ENCODE data around the gene ERC2.

The ERC2 gene

GRCh38 chr3:55523471-55523870 lies 944.8 kb downstream of the ERC2 start (continued):
- TF ChIP-seq, protein P1, sequence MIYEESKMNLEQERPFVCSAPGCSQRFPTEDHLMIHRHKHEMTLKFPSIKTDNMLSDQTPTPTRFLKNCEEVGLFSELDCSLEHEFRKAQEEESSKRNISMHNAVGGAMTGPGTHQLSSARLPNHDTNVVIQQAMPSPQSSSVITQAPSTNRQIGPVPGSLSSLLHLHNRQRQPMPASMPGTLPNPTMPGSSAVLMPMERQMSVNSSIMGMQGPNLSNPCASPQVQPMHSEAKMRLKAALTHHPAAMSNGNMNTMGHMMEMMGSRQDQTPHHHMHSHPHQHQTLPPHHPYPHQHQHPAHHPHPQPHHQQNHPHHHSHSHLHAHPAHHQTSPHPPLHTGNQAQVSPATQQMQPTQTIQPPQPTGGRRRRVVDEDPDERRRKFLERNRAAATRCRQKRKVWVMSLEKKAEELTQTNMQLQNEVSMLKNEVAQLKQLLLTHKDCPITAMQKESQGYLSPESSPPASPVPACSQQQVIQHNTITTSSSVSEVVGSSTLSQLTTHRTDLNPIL (CRISPR knock-in tag; IDR thresholded peaks at IDR 0.05; ENCODE audit: low read depth), result no peak

DNA sequence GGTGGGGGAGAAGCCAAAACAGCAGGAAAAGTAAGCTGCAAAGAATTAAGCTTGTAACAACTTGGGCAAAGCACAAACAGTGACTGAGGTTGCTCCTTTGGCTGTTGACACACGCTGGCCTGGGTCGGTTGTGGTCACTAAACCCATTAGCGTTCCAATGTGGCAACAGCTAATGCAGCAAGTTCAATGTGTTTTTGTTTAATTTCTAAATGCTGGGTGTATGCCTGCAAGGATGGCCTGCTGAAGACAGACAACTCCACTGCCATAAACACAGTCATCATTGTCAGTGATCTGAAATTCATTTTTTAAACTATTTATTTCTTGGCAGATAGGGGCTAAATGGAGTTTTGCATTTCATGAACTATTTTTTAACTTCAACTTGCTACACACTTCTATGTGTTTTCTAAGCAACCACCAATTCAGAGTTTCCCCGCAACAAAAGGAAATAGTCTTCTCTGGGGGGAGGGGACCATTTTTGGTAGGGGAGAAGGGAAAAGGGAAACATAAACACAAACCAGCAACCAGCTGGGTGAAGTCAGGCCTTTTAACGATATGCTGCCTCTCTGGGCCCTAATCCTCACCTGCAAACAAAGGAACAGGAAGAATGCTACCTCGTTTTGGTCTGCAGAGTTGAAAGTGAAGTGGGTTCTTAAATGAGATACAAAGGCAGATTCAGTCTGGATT lies 946.4 kb downstream of the ERC2 start:
- TF ChIP-seq TOX (CRISPR knock-in tag; IDR thresholded peaks at IDR 0.05; ENCODE audit: borderline replicate concordance) (no peak), ISL1 (CRISPR knock-in tag; IDR thresholded peaks at IDR 0.05) (no peak)
- ATAC-seq, result no peak

- no peak for TF ChIP-seq PATZ1 (CRISPR knock-in tag; IDR thresholded peaks at IDR 0.05; ENCODE audit: borderline replicate concordance)
- no peak for ATAC-seq
These were observed 947.1 kb downstream of the ERC2 start for GRCh38 chr3:55521064-55521737.

DNA sequence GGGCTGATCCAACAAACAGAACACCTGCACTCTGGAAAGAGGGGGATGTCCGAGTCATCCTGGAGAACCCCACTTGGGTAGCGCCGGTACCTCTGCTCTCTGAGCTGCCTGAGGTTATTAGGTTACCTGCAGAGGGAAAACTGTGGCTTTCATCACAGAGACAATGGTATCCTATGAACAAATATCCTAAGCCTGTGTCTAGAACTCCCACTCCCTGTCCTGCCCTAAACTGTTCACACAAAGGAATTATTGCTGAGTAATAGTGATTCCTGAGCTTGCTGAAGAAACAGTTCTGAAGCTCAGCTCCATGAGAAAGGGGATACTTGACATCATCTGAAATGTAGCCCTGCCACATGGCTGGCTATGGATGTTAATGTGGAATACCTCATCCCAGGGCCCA lies 949.2 kb downstream of the ERC2 start:
- TF ChIP-seq TOX (CRISPR knock-in tag; IDR thresholded peaks at IDR 0.05; ENCODE audit: borderline replicate concordance), result no peak
- no peak for TF ChIP-seq ARNTL (CRISPR knock-in tag; IDR thresholded peaks at IDR 0.05; ENCODE audit: borderline replicate concordance, low read depth)
- TF ChIP-seq, protein P2, sequence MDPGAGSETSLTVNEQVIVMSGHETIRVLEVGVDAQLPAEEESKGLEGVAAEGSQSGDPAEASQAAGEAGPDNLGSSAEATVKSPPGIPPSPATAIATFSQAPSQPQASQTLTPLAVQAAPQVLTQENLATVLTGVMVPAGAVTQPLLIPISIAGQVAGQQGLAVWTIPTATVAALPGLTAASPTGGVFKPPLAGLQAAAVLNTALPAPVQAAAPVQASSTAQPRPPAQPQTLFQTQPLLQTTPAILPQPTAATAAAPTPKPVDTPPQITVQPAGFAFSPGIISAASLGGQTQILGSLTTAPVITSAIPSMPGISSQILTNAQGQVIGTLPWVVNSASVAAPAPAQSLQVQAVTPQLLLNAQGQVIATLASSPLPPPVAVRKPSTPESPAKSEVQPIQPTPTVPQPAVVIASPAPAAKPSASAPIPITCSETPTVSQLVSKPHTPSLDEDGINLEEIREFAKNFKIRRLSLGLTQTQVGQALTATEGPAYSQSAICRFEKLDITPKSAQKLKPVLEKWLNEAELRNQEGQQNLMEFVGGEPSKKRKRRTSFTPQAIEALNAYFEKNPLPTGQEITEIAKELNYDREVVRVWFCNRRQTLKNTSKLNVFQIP (CRISPR knock-in tag; IDR thresholded peaks at IDR 0.05; ENCODE audit: borderline replicate concordance, low read depth), result no peak
- no peak for TF ChIP-seq OSR1 (CRISPR knock-in tag; IDR thresholded peaks at IDR 0.05)
- TF ChIP-seq TCF4 (CRISPR knock-in tag; IDR thresholded peaks at IDR 0.05; ENCODE audit: borderline replicate concordance), result no peak
- TF ChIP-seq ESRRG (CRISPR knock-in tag; IDR thresholded peaks at IDR 0.05), result no peak
- TF ChIP-seq ZFP30 (CRISPR knock-in tag; IDR thresholded peaks at IDR 0.05), result no peak
- TF ChIP-seq GLIS3 (CRISPR knock-in tag; IDR thresholded peaks at IDR 0.05), result no peak
- no peak for TF ChIP-seq BACH2 (CRISPR knock-in tag; IDR thresholded peaks at IDR 0.05; ENCODE audit: borderline replicate concordance)
- TF ChIP-seq, protein P1 (CRISPR knock-in tag; IDR thresholded peaks at IDR 0.05; ENCODE audit: low read depth), result no peak
- peak; percentile 47; the same call in 2 of the 3 replicates for ATAC-seq

DNA sequence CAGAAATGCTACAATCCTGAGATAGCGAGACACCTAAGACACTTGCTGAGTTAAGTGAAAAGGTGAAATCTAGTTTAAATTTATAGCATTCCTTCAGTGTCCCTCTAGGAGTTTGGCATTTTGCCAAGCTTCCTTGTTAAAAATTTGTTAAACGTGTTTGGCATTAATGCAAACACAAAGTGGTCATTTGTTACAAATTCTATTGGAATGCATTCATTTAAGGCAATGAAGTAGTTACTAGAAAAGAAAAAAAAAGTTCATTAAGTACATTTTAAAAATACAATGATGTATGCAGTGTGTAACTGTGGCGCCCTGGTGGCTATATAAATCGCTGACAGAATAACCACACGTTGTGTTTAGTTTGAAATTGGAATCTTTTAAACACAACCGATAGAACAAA lies 949.8 kb downstream of the ERC2 start:
- no peak for TF ChIP-seq ZNF70 (CRISPR knock-in tag; IDR thresholded peaks at IDR 0.05)
- TF ChIP-seq ZFP30 (CRISPR knock-in tag; IDR thresholded peaks at IDR 0.05), result no peak

GRCh38 chr3:55516392-55517030 lies 951.8 kb downstream of the ERC2 start:
- no peak for ATAC-seq
- TF ChIP-seq ZC3H10 (CRISPR knock-in tag; IDR thresholded peaks at IDR 0.05) (no peak), OSR1 (CRISPR knock-in tag; IDR thresholded peaks at IDR 0.05) (no peak), ISL1 (CRISPR knock-in tag; IDR thresholded peaks at IDR 0.05) (no peak), PPARA (CRISPR knock-in tag; IDR thresholded peaks at IDR 0.05; ENCODE audit: borderline replicate concordance) (no peak), ZNF8 (CRISPR knock-in tag; IDR thresholded peaks at IDR 0.05) (no peak), ZNF565 (CRISPR knock-in tag; conservative IDR thresholded peaks at IDR 0.05; ENCODE audit: low read depth) (no peak)

More for the DNA sequence above, 949.8 kb downstream of the ERC2 start:
- ATAC-seq, result no peak

Measured in SK-N-SH treated with all-trans-retinoic acid at 6 μM for 48 hours (cell line).